Hematopoietic multipotent progenitor cell treated with erythropoietin and hydrocortisone succinate and interleukin-3 and kit ligand, for 17 days (in vitro differentiated cells): ENCODE data around the gene CAMTA1.
"Not testable (repeated sequence)": the region's sequence is repeated elsewhere in the genome, so short reads cannot be mapped to it uniquely, and the experiment has no call there.

Experiments
- DNase-seq: peaks from one replicate; pipeline ENCODE4 v3.0.0-alpha.2; 2015; ENCODE audit warnings: low spot score

Gene CAMTA1

GRCh38 chr1:7109901-7110300 lies 324.6 kb downstream of the CAMTA1 start:
- DNase-seq = no peak

- DNase-seq = no peak
Measured at GRCh38 chr1:7110321-7110720, 325.1 kb downstream of the CAMTA1 start.

- DNase-seq = no peak
Measured at GRCh38 chr1:7111853-7112252, 326.6 kb downstream of the CAMTA1 start.

- no peak for DNase-seq
Measured at GRCh38 chr1:7113136-7113535, 327.9 kb downstream of the CAMTA1 start.

- no peak for DNase-seq
Measured at GRCh38 chr1:7113822-7114221, 328.6 kb downstream of the CAMTA1 start.

- DNase-seq = no peak
Measured at GRCh38 chr1:7116001-7116400, 330.7 kb downstream of the CAMTA1 start.

GRCh38 chr1:7117399-7118281 lies 332.4 kb downstream of the CAMTA1 start:
- DNase-seq = no peak

GRCh38 chr1:7119156-7119555 lies 333.9 kb downstream of the CAMTA1 start:
- DNase-seq = no peak

- no peak for DNase-seq
Measured at GRCh38 chr1:7120863-7121621, 335.8 kb downstream of the CAMTA1 start.

- no peak for DNase-seq
Measured at GRCh38 chr1:7121622-7121988, 336.4 kb downstream of the CAMTA1 start.

GRCh38 chr1:7127322-7128075 lies 342.2 kb downstream of the CAMTA1 start:
- no peak for DNase-seq

- DNase-seq = no peak
Measured at GRCh38 chr1:7128293-7128692, 343.0 kb downstream of the CAMTA1 start.

- no peak for DNase-seq
Measured at GRCh38 chr1:7130127-7130526, 344.9 kb downstream of the CAMTA1 start.

GRCh38 chr1:7135493-7135892 lies 350.2 kb downstream of the CAMTA1 start:
- DNase-seq = no peak

GRCh38 chr1:7136166-7136953 lies 351.1 kb downstream of the CAMTA1 start:
- no peak for DNase-seq

- DNase-seq = no peak
Measured at GRCh38 chr1:7140251-7140650, 355.0 kb downstream of the CAMTA1 start.

- DNase-seq = no peak
Measured at GRCh38 chr1:7145947-7146346, 360.7 kb downstream of the CAMTA1 start.

- no peak for DNase-seq
Measured at GRCh38 chr1:7146710-7147109, 361.5 kb downstream of the CAMTA1 start.

GRCh38 chr1:7147581-7148282 lies 362.5 kb downstream of the CAMTA1 start:
- not testable (repeated sequence) for DNase-seq

- DNase-seq = no peak
Measured at GRCh38 chr1:7149080-7149838, 364.0 kb downstream of the CAMTA1 start.
